Hepatocyte (in vitro differentiated cells): ENCODE measurements around the gene FBP1. TPM values are rescaled to one million over a fixed set of nuclear protein-coding genes. Genes with fewer than 3 reads are reported as not detected.

Experiments
- DNase-seq: peaks from one replicate; pipeline ENCODE4 v3.0.0-alpha.2; 2016; ENCODE audit warnings: low spot score
- H2AFZ ChIP-seq: fragments of 200-600 bp; sonication (generic); 2 replicates; pipeline ENCODE4 v1.6.0; 2016; ENCODE audit warnings: antibody characterized with exemption, mild to moderate bottlenecking
- H3K27ac ChIP-seq: fragments of 200-600 bp; sonication (generic); 2 replicates; pipeline ENCODE4 v1.5.1; 2016; ENCODE audit warnings: mild to moderate bottlenecking
- H3K27me3 ChIP-seq: fragments of 200-600 bp; sonication (generic); 2 replicates; pipeline ENCODE4 v1.6.1; 2016
- H3K36me3 ChIP-seq: fragments of 200-600 bp; sonication (generic); replicated peaks from 2 replicates; pipeline ENCODE4 v1.5.1; 2016; ENCODE audit warnings: low read depth; ENCODE audit not compliant: insufficient read depth
- H3K4me1 ChIP-seq: fragments of 200-600 bp; sonication (generic); 2 replicates; pipeline ENCODE4 v1.5.1; 2016; ENCODE audit warnings: mild to moderate bottlenecking, moderate library complexity; ENCODE audit not compliant: insufficient read depth
- H3K4me2 ChIP-seq: fragments of 200-600 bp; sonication (generic); 2 replicates; pipeline ENCODE4 v1.6.0; 2016
- H3K4me3 ChIP-seq: fragments of 200-600 bp; sonication (generic); 2 replicates; pipeline ENCODE4 v1.5.1; 2016; ENCODE audit warnings: mild to moderate bottlenecking
- H3K79me2 ChIP-seq: fragments of 200-600 bp; sonication (generic); 2 replicates; pipeline ENCODE4 v1.6.0; 2017; ENCODE audit warnings: mild to moderate bottlenecking
- H3K9me2 ChIP-seq: fragments of 200-600 bp; sonication (generic); replicated peaks from 2 replicates; pipeline ENCODE4 v1.6.0; 2017; ENCODE audit warnings: mild to moderate bottlenecking; ENCODE audit not compliant: insufficient read depth
- H3K9me3 ChIP-seq: fragments of 200-600 bp; sonication (generic); 2 replicates; pipeline ENCODE4 v1.5.1; 2016; ENCODE audit warnings: low read depth, mild to moderate bottlenecking
- H4K20me1 ChIP-seq: fragments of 200-600 bp; sonication (generic); 2 replicates; pipeline ENCODE4 v1.6.0; 2016; ENCODE audit warnings: mild to moderate bottlenecking; ENCODE audit not compliant: insufficient read depth, poor library complexity, severe bottlenecking
- EZH2 ChIP-seq: fragments of 200-600 bp; sonication (generic); IDR thresholded peaks from 2 replicates; pipeline ENCODE4 v1.6.1; 2016; ENCODE audit warnings: antibody characterized with exemption, mild to moderate bottlenecking, borderline replicate concordance
- EZH2phosphoT487 ChIP-seq: fragments of 200-600 bp; sonication (generic); IDR thresholded peaks from one replicate; pipeline ENCODE4 v1.6.1; 2018; ENCODE audit warnings: antibody characterized with exemption, mild to moderate bottlenecking, low read depth, moderate library complexity; ENCODE audit not compliant: unreplicated experiment, severe bottlenecking
- WGBS: methylation state at CpG from one replicate; pipeline ENCODE4 v1.1.6; 2016; ENCODE audit warnings: low lambda C conversion rate; ENCODE audit errors: missing lambda C conversion rate; 5-methylcytosine and 5-hydroxymethylcytosine counted together
- polyA plus RNA-seq: library from polyadenylated mRNA; unstranded; fragments of >200 nt; fragmentation: Nextera tagmentation; extraction: Ambion mirVana; gene quantifications from 2 replicates; pipeline ENCODE4 v1.2.1, GENCODE V29; 2016
- total RNA-seq: library from RNA; depleted of rRNA; stranded (reverse); fragments of >200 nt; gene quantifications from 2 replicates; pipeline ENCODE4 v1.2.3, GENCODE V29; 2014
- TF ChIP-seq, protein P1 (sequence below): fragments of 200-600 bp; sonication (generic); IDR thresholded peaks from 2 replicates; pipeline ENCODE4 v1.5.1; 2016; ENCODE audit warnings: antibody characterized with exemption, mild to moderate bottlenecking; ENCODE audit not compliant: poor library complexity

The FBP1 gene
- total and polyA plus RNA-seq, 2 experiments from 2014 or later, result 31.2 to 65.3 TPM

DNA sequence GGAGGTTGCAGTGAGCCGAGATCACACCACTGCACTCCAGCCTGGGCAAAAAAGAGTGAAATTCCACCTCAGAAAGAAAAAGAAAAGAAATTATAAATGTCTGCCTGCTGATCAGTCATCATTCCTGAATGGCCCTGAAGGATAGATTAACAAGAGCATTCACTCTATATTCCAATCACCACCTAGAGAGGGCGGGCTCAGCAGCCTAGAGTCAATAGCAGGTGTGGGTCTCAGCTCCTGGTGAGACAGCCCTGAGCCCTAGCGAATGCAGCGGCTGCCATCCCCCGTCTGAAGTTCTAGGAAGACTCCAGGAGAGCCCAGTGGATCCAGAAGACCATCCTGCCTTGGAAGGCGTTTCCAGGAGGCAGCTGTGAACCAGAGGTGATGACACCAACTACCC, 12.0 kb downstream of the FBP1 start:
- no peaks in the 10 kb centered on the region for H3K9me3 ChIP-seq
- no peaks in the 10 kb centered on the region for H3K9me2 ChIP-seq
- no peaks in the 10 kb centered on the region for H3K36me3 ChIP-seq
- H3K4me1 ChIP-seq, result peaks cover 22% of the 10 kb centered on the region
- TF ChIP-seq EZH2, result no peak
- H2AFZ ChIP-seq, result no peak overlapping the region
- no peak overlapping the region for H3K4me3 ChIP-seq
- no peaks in the 10 kb centered on the region for H3K79me2 ChIP-seq
- no peaks in the 10 kb centered on the region for H3K27me3 ChIP-seq
- H4K20me1 ChIP-seq, result no peaks in the 10 kb centered on the region
- H3K4me2 ChIP-seq, result no peak overlapping the region
- no peak overlapping the region for H3K27ac ChIP-seq
- DNase-seq, result no peak
- 84% methylated on average over 6 of the region's 6 CpGs for WGBS

DNA sequence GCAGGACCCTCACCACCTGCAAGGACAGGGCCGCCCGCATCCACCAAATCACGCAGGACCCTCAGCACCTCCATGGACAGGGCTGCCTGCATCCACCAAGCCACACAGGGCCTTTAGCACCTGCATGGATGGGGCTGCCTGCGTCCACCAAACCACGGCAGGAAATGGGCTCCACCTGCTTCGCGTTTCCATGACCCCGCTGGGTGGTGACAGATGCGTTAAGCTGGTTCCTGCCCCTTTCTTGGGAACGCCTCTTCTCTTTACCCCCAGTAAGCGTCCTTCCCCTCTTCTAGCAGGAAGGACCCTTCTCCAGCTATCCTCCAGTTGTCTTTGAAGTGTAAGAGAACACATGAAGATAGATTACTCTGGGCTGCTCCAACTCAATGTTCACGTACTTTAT, 13.5 kb downstream of the FBP1 start:
- TF ChIP-seq, protein P1, sequence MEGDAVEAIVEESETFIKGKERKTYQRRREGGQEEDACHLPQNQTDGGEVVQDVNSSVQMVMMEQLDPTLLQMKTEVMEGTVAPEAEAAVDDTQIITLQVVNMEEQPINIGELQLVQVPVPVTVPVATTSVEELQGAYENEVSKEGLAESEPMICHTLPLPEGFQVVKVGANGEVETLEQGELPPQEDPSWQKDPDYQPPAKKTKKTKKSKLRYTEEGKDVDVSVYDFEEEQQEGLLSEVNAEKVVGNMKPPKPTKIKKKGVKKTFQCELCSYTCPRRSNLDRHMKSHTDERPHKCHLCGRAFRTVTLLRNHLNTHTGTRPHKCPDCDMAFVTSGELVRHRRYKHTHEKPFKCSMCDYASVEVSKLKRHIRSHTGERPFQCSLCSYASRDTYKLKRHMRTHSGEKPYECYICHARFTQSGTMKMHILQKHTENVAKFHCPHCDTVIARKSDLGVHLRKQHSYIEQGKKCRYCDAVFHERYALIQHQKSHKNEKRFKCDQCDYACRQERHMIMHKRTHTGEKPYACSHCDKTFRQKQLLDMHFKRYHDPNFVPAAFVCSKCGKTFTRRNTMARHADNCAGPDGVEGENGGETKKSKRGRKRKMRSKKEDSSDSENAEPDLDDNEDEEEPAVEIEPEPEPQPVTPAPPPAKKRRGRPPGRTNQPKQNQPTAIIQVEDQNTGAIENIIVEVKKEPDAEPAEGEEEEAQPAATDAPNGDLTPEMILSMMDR, result no peak
- TF ChIP-seq EZH2phosphoT487, result no peak
- TF ChIP-seq EZH2, result no peak
- Histone ChIP-seq H3K4me1 (peaks cover 9% of the 10 kb centered on the region), H4K20me1 (no peaks in the 10 kb centered on the region), H2AFZ (no peak overlapping the region), H3K4me2 (no peak overlapping the region), H3K4me3 (no peak overlapping the region), H3K9me3 (no peaks in the 10 kb centered on the region), H3K79me2 (no peaks in the 10 kb centered on the region), H3K27ac (no peak overlapping the region), H3K27me3 (no peaks in the 10 kb centered on the region), H3K9me2 (no peaks in the 10 kb centered on the region), H3K36me3 (no peaks in the 10 kb centered on the region)
- 73% methylated on average over 12 of the region's 12 CpGs for WGBS
- no peak for DNase-seq

DNA sequence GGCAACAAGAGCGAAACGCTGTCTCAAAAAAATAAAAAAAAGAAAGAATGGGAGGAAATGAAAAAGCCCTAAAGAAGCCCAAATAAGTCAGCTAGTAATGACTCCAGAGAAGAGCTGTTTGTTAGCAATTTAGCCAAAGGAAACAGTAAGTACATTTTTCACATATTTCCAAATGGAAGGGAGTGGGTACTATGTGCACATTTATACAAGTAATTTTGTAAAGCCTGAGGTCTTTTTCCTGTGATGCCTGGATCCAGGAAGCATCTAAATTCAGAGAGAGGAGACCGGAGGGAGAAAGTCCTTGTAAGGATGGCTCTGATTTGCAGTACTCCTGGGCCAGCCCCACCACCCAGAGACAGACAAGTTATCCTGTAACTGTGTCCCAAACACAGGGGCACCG, 14.7 kb downstream of the FBP1 start:
- Histone ChIP-seq H3K36me3 (no peaks in the 10 kb centered on the region), H3K9me3 (no peaks in the 10 kb centered on the region), H3K27ac (no peak overlapping the region), H3K4me2 (no peak overlapping the region), H3K27me3 (no peaks in the 10 kb centered on the region), H3K4me3 (no peak overlapping the region), H3K4me1 (no peaks in the 10 kb centered on the region), H2AFZ (no peak overlapping the region), H4K20me1 (no peaks in the 10 kb centered on the region), H3K9me2 (no peaks in the 10 kb centered on the region), H3K79me2 (no peaks in the 10 kb centered on the region)
- no peak for DNase-seq
- TF ChIP-seq, protein P1, result no peak
- no peak for TF ChIP-seq EZH2
- no peak for TF ChIP-seq EZH2phosphoT487
- 79% methylated on average over 4 of the region's 4 CpGs for WGBS

DNA sequence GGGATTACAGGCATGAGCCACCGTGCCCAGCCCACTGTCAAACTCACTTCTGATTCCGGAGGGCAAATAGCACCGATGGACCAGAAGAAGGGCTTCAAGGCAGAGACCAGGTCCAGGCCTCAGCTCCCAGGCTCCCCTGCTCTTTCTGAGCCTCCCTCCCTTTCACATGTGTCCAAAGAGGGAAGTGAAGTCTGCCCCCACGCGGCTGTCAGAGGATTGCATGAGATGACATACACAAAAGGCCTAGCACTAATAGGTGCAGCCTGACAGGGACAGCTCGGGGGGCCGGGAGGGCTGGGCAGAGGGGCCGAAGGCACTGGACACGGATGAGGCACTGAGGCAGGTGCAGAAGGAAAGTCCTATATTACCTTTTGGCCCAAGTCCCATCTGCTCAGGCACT, 16.1 kb downstream of the FBP1 start:
- 66% methylated on average over 9 of the region's 9 CpGs for WGBS

More for the DNA sequence above, 16.1 kb downstream of the FBP1 start:
- no peaks in the 10 kb centered on the region for H3K9me3 ChIP-seq
- H3K4me2 ChIP-seq, result no peak overlapping the region
- no peak overlapping the region for H2AFZ ChIP-seq
- no peaks in the 10 kb centered on the region for H4K20me1 ChIP-seq
- no peaks in the 10 kb centered on the region for H3K9me2 ChIP-seq
- no peak overlapping the region for H3K4me3 ChIP-seq
- H3K4me1 ChIP-seq, result no peaks in the 10 kb centered on the region
- no peaks in the 10 kb centered on the region for H3K79me2 ChIP-seq
- H3K36me3 ChIP-seq, result no peaks in the 10 kb centered on the region
- no peak overlapping the region for H3K27ac ChIP-seq
- no peaks in the 10 kb centered on the region for H3K27me3 ChIP-seq
- TF ChIP-seq EZH2phosphoT487, result no peak
- TF ChIP-seq, protein P1, result peak; percentile 45
- DNase-seq, result peak; percentile 61
